Neural cell (in vitro differentiated cells): Measurements from ENCODE around the gene AGFG1. TPM values are rescaled to one million over a fixed set of nuclear protein-coding genes. Genes with fewer than 3 reads are reported as not detected.

Source experiments
- H2AFZ ChIP-seq: fragments of 200-600, 300-800 bp; sonication (generic), shearing (Covaris generic); 2 replicates; pipeline ENCODE4 v1.6.0; 2014; ENCODE audit warnings: low read depth, mild to moderate bottlenecking, antibody characterized with exemption, low read length, moderate library complexity
- H3F3A ChIP-seq: fragments of 200-600 bp; shearing (Covaris generic); 2 replicates; pipeline ENCODE4 v1.6.1; 2016; ENCODE audit warnings: mild to moderate bottlenecking, moderate library complexity, mixed read lengths, antibody characterized with exemption, low read length; ENCODE audit not compliant: insufficient read depth, poor library complexity, severe bottlenecking
- H3K27ac ChIP-seq: fragments of 200-600, 300-800 bp; sonication (generic), shearing (Covaris generic); 2 replicates; pipeline ENCODE4 v1.5.1; 2014; ENCODE audit warnings: mild to moderate bottlenecking, low read length, moderate library complexity
- H3K27me3 ChIP-seq: fragments of 300-800, 200-600 bp; sonication (generic), shearing (Covaris generic); 2 replicates; pipeline ENCODE4 v1.6.0; 2014; ENCODE audit warnings: mild to moderate bottlenecking, low read depth, low read length, moderate library complexity; ENCODE audit not compliant: insufficient read depth
- H3K36me3 ChIP-seq: fragments of 300-800, 200-600 bp; sonication (generic), shearing (Covaris generic); 2 replicates; pipeline ENCODE4 v1.5.1; 2014; ENCODE audit warnings: mild to moderate bottlenecking, antibody characterized with exemption, low read length, moderate library complexity; ENCODE audit not compliant: insufficient read depth
- H3K4me2 ChIP-seq: fragments of 300-800, 200-600 bp; sonication (generic), shearing (Covaris generic); 2 replicates; pipeline ENCODE4 v1.6.0; 2014; ENCODE audit warnings: mild to moderate bottlenecking, low read length
- H3K4me3 ChIP-seq: fragments of 300-800, 200-600 bp; sonication (generic), shearing (Covaris generic); 2 replicates; pipeline ENCODE4 v1.5.1; 2014; ENCODE audit warnings: mild to moderate bottlenecking, low read length, moderate library complexity
- H3K79me2 ChIP-seq: fragments of 200-600 bp; shearing (Covaris generic); replicated peaks from 2 replicates; pipeline ENCODE4 v1.6.0; 2014; ENCODE audit warnings: mild to moderate bottlenecking, low read length, moderate library complexity; ENCODE audit not compliant: insufficient read depth
- H3K9ac ChIP-seq: fragments of 300-800, 200-600 bp; sonication (generic), shearing (Covaris generic); 2 replicates; pipeline ENCODE4 v1.6.1; 2016; ENCODE audit warnings: mild to moderate bottlenecking, low read length, mixed read lengths
- H3K9me2 ChIP-seq: fragments of 200-600 bp; shearing (Covaris generic); 2 replicates; pipeline ENCODE4 v1.6.1; 2016; ENCODE audit warnings: mild to moderate bottlenecking, low read length, mixed read lengths; ENCODE audit not compliant: insufficient read depth
- H3K9me3 ChIP-seq: fragments of 200-600, 300-800 bp; sonication (generic), shearing (Covaris generic); 2 replicates; pipeline ENCODE4 v1.6.1; 2016; ENCODE audit warnings: mild to moderate bottlenecking, mixed run types, low read length, moderate library complexity, mixed read lengths
- H4K20me1 ChIP-seq: fragments of 200-600 bp; shearing (Covaris generic); 2 replicates; pipeline ENCODE4 v1.6.1; 2016; ENCODE audit warnings: mild to moderate bottlenecking, mixed run types; ENCODE audit not compliant: insufficient read depth
- CTCF ChIP-seq: fragments of 450-650 bp; IDR thresholded peaks from 2 replicates; pipeline ENCODE4 v1.5.1; 2014; ENCODE audit warnings: antibody characterized with exemption, mild to moderate bottlenecking, moderate library complexity; ENCODE audit not compliant: poor library complexity, severe bottlenecking
- EZH2 ChIP-seq: fragments of 200-600, 300-800 bp; shearing (Covaris generic), sonication (generic); IDR thresholded peaks from 2 replicates; pipeline ENCODE4 v1.6.1; 2014; ENCODE audit warnings: antibody characterized with exemption, low read length, borderline replicate concordance, mild to moderate bottlenecking; ENCODE audit not compliant: insufficient read depth, poor library complexity, severe bottlenecking
- MXI1 ChIP-seq: fragments of 450-650 bp; conservative IDR thresholded peaks from 2 replicates; pipeline ENCODE4 v1.6.1; 2014; ENCODE audit warnings: antibody characterized with exemption, mild to moderate bottlenecking; ENCODE audit not compliant: poor library complexity, severe bottlenecking
- RAD21 ChIP-seq: fragments of 450-650 bp; conservative IDR thresholded peaks from 2 replicates; pipeline ENCODE4 v1.6.1; 2014; ENCODE audit warnings: antibody characterized with exemption, mild to moderate bottlenecking, moderate library complexity
- REST ChIP-seq: IDR thresholded peaks from 2 replicates; pipeline ENCODE4 v1.6.1; 2012; ENCODE audit warnings: borderline replicate concordance
- SMC3 ChIP-seq: fragments of 450-650 bp; conservative IDR thresholded peaks from 2 replicates; pipeline ENCODE4 v1.6.1; 2014; ENCODE audit warnings: antibody characterized with exemption, mild to moderate bottlenecking, moderate library complexity; ENCODE audit not compliant: poor library complexity
- polyA plus RNA-seq: library from polyadenylated mRNA; depleted of rRNA; stranded (reverse); fragments of >200 nt; gene quantifications from 2 replicates; pipeline ENCODE4 v1.2.3, GENCODE V29; 2014

Gene AGFG1
- polyA plus RNA-seq, 1 donor from 2014 or later = 106 TPM

GRCh38 chr2:227610123-227610522 is 138.2 kb downstream of the AGFG1 start:
- H3K36me3 ChIP-seq = no peaks in the 10 kb centered on the region
- no peak overlapping the region for H3K4me3 ChIP-seq
- no peaks in the 10 kb centered on the region for H3K9me2 ChIP-seq
- no peak overlapping the region for H3K27ac ChIP-seq
- H2AFZ ChIP-seq = no peak overlapping the region
- no peaks in the 10 kb centered on the region for H3K27me3 ChIP-seq
- H3F3A ChIP-seq = no peaks in the 10 kb centered on the region
- H3K9me3 ChIP-seq = no peaks in the 10 kb centered on the region
- no peak overlapping the region for H3K9ac ChIP-seq
- H4K20me1 ChIP-seq = no peaks in the 10 kb centered on the region
- H3K4me2 ChIP-seq = no peak overlapping the region
- no peaks in the 10 kb centered on the region for H3K79me2 ChIP-seq
- no peak for TF ChIP-seq MXI1
- no peak for TF ChIP-seq EZH2
- TF ChIP-seq RAD21 = no peak
- TF ChIP-seq REST = no peak
- TF ChIP-seq SMC3 = no peak
- TF ChIP-seq CTCF = no peak

Other genes starting within 250 kb of the AGFG1 start
- gene MFF, start 146.9 kb upstream of the AGFG1 start, polyA plus RNA-seq = 175 and 192 TPM in 2 replicates
- not detected in 2 replicates for gene TM4SF20, start 92.8 kb upstream of the AGFG1 start, polyA plus RNA-seq
- not detected in 2 replicates for gene SCYGR1, start 84.2 kb upstream of the AGFG1 start, polyA plus RNA-seq
- gene SCYGR2, start 126.7 kb downstream of the AGFG1 start, polyA plus RNA-seq = not detected in 2 replicates
- not detected in 2 replicates for gene SCYGR3, start 142.7 kb downstream of the AGFG1 start, polyA plus RNA-seq
- gene SCYGR4, start 145.3 kb downstream of the AGFG1 start, polyA plus RNA-seq = not detected in 2 replicates
- not detected in 2 replicates for gene SCYGR5, start 194.6 kb downstream of the AGFG1 start, polyA plus RNA-seq
- gene SLC19A3, start 245.9 kb downstream of the AGFG1 start, polyA plus RNA-seq = 2.0 and 2.9 TPM in 2 replicates